ENCODE data around the gene MED13L. TPM values are rescaled to one million over a fixed set of nuclear protein-coding genes. Genes with fewer than 3 reads are reported as not detected.
"Not testable (repeated sequence)": the region's sequence is repeated elsewhere in the genome, so short reads cannot be mapped to it uniquely, and the experiment has no call there.

Gene MED13L
- total RNA-seq, 1 donor from 2014 or later, result 117 TPM

GRCh38 chr12:116288735-116289134 lies 11.2 kb upstream of the MED13L start:
- no peaks in the 10 kb centered on the region for H3K36me3 ChIP-seq
- DNase-seq (ENCODE audit: low spot score in 2 of 2), result no peak
- H3K4me3 ChIP-seq, result no peak overlapping the region
- no peak overlapping the region for H3K27ac ChIP-seq
- intact Hi-C loops (cut with DNase I), result no loop called here
- no peaks in the 10 kb centered on the region for H3K9me3 ChIP-seq
- peaks cover 0 to 7% of the 10 kb centered on the region in 2 donors for H3K4me1 ChIP-seq
- H3K27me3 ChIP-seq, result no peaks in the 10 kb centered on the region
- TF ChIP-seq CTCF (IDR thresholded peaks at IDR 0.05), result no peak

- no peaks in the 10 kb centered on the region for H3K27me3 ChIP-seq
- H3K27ac ChIP-seq, result no peak overlapping the region
- H3K4me1 ChIP-seq, result peaks cover 0 to 7% of the 10 kb centered on the region in 2 donors
- H3K4me3 ChIP-seq, result no peak overlapping the region
- TF ChIP-seq CTCF (IDR thresholded peaks at IDR 0.05), result no peak
- H3K36me3 ChIP-seq, result no peaks in the 10 kb centered on the region
- H3K9me3 ChIP-seq, result no peaks in the 10 kb centered on the region
- no peak for DNase-seq (ENCODE audit: low spot score in 2 of 2)
- intact Hi-C loops (cut with DNase I), result no loop called here
These were observed 10.4 kb upstream of the MED13L start for GRCh38 chr12:116287842-116288301.

GRCh38 chr12:116284396-116284795 lies 6.9 kb upstream of the MED13L start:
- Histone ChIP-seq H3K4me3 (no peak overlapping the region), H3K4me1 (peaks cover 0 to 7% of the 10 kb centered on the region in 2 donors), H3K9me3 (no peaks in the 10 kb centered on the region), H3K27ac (no peak overlapping the region), H3K36me3 (no peaks in the 10 kb centered on the region), H3K27me3 (no peaks in the 10 kb centered on the region)
- intact Hi-C loops (cut with DNase I), result no loop called here
- no peak for DNase-seq (ENCODE audit: low spot score in 2 of 2)
- no peak for TF ChIP-seq CTCF (IDR thresholded peaks at IDR 0.05)

- DNase-seq (ENCODE audit: low spot score in 2 of 2); H3K36me3 ChIP-seq; intact Hi-C loops (cut with DNase I); H3K4me3 ChIP-seq; H3K27me3 ChIP-seq; H3K27ac ChIP-seq; H3K4me1 ChIP-seq; H3K9me3 ChIP-seq: not testable (repeated sequence)
These were observed 6.4 kb upstream of the MED13L start for GRCh38 chr12:116283881-116284280.

GRCh38 chr12:116282371-116283286 lies 5.1 kb upstream of the MED13L start:
- H3K4me3 ChIP-seq, result peak overlapping the region in 1 of 2 donors; percentile 23
- no peaks in the 10 kb centered on the region for H3K9me3 ChIP-seq
- intact Hi-C loops (cut with DNase I), result no loop called here
- no peak for DNase-seq (ENCODE audit: low spot score in 2 of 2)
- no peaks in the 10 kb centered on the region for H3K36me3 ChIP-seq
- H3K4me1 ChIP-seq, result peaks cover 0 to 7% of the 10 kb centered on the region in 2 donors
- H3K27ac ChIP-seq, result no peak overlapping the region
- TF ChIP-seq CTCF (IDR thresholded peaks at IDR 0.05), result no peak
- no peaks in the 10 kb centered on the region for H3K27me3 ChIP-seq

DNA sequence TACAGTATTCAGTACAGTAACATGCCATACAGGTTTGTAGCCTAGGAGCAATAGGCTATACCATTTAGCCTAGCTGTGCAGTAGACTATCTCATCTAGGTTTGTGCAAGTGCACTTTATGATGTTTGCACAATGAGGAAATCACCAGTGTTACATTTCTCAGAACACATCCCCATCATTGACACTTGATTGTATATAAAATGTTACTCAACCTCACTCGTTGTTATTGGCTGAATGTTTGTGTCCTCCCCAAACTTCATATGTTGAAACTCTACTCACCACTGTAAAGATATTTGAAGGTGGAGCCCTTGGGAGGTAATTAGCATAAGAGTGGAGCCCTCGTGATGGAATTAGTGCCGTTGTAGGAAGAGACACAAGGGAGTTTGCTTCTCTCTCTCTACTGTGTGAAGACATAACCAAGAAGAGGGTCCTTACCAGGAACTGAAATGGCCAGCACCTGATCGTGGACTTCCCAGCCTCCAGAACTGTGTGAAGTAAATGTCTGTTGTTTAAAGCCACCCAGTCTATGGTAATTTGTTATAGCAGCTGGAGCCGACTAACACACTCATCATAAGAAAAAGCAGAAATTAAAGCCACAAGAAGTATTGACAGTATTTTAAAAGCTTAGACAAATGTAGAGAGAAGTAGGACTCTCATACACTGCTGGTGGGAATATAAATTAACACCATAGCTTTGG lies 3.2 kb upstream of the MED13L start:
- Histone ChIP-seq H3K36me3 (no peaks in the 10 kb centered on the region), H3K27ac (no peak overlapping the region), H3K4me1 (peaks cover 0 to 7% of the 10 kb centered on the region in 2 donors), H3K9me3 (no peaks in the 10 kb centered on the region), H3K4me3 (no peak overlapping the region), H3K27me3 (no peaks in the 10 kb centered on the region)
- TF ChIP-seq CTCF (IDR thresholded peaks at IDR 0.05), result no peak
- intact Hi-C loops (cut with DNase I), result no loop called here
- DNase-seq (ENCODE audit: low spot score in 2 of 2), result no peak

Data from ascending aorta (tissue), 2 donors.